ENCODE measurements around the gene BCKDHB. TPM values are rescaled to one million over a fixed set of nuclear protein-coding genes. Genes with fewer than 3 reads are reported as not detected.

Gene BCKDHB
- total and polyA plus RNA-seq, 2 of the 4 experiments (the other 2 are of a cell fraction): 11.2 to 11.8 TPM

DNA sequence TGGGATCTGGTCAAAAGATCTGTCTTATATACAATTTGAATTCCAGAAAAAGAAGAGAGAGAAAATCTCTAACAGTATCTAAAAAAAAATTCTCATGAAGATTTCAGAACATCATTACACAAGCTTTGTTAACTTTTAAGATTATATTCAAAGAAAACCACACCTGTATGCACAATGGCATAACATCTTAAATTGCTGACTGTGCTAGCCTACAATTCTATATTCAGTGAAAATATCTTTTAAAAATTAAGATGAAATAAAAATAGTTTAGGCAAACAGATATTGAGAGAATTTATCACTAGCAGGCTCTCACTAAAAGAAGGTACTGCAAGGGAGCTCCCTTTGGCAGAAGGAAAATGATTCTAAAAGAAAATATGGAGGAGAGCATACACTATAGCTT is 100.3 kb downstream of the BCKDHB start:
- no peaks in the 10 kb centered on the region for H3K9me3 ChIP-seq (ENCODE audit: control insufficient read depth, insufficient read depth, low read length)
- no TSS peak for BruUV-seq (replicated peaks)
- H2BK15ac ChIP-seq (ENCODE audit: low read depth, low read length): no peak overlapping the region
- no peak overlapping the region for H4K91ac ChIP-seq (ENCODE audit: insufficient read depth, low read depth, low read length)
- H2AK9ac ChIP-seq (replicated peaks; ENCODE audit: low read depth, low read length, poor library complexity): no peak overlapping the region
- H3K4ac ChIP-seq (ENCODE audit: low read depth, low read length): no peak overlapping the region
- no peak overlapping the region for H3K23ac ChIP-seq (ENCODE audit: low read depth, low read length)
- H3K79me1 ChIP-seq (ENCODE audit: low read depth in 1 of 2, low read length in 2 of 2): no peaks in the 10 kb centered on the region
- H3K9me1 ChIP-seq (ENCODE audit: insufficient read depth, low read length): peaks cover 3% of the 10 kb centered on the region
- H4K5ac ChIP-seq (ENCODE audit: low read depth, low read length): no peak overlapping the region
- dilution Hi-C loops (cut with HindIII; ENCODE audit: low sequenced_read_pairs, unreplicated experiment) (no loop called here), intact Hi-C loops (cut with micrococcal nuclease) (no loop called here), in situ Hi-C loops (cut with MboI; ENCODE audit: low sequenced_read_pairs) (loop anchor here (25.0 kb wide), 1 partner anchor 1806 kb away; no protein-coding TSS in a partner anchor)
- H2BK120ac ChIP-seq (ENCODE audit: low read depth, low read length): no peak overlapping the region
- no peaks in the 10 kb centered on the region for H3K36me3 ChIP-seq (ENCODE audit: control insufficient read depth, insufficient read depth, low read length)
- no peak overlapping the region for H3K4me2 ChIP-seq (ENCODE audit: low read depth, low read length)
- no peak overlapping the region for H3K14ac ChIP-seq (replicated peaks; ENCODE audit: low read depth, low read length)
- ChIA-PET CTCF (interaction anchor here (1.0 kb wide), 1 partner anchor 41 kb away, joined by 4 read pairs; no protein-coding TSS in a partner anchor), POLR2A (ENCODE audit: unreplicated experiment) (no interaction called here)
- peaks cover 2% of the 10 kb centered on the region; the same call in 1 of the 2 replicates for H3K4me1 ChIP-seq (ENCODE audit: control insufficient read depth, insufficient read depth, low read length)
- no peak overlapping the region for H2BK5ac ChIP-seq (ENCODE audit: low read depth, low read length, poor library complexity, severe bottlenecking)
- H3K27ac ChIP-seq (ENCODE audit: insufficient read depth, low read length): no peak overlapping the region
- no peak overlapping the region for H4K8ac ChIP-seq (ENCODE audit: low read depth in 2 of 2, low read length in 2 of 2)
- DNase-seq: no peak
- no peak overlapping the region for H3K4me3 ChIP-seq (ENCODE audit: insufficient read depth, low read depth, low read length)
- no peaks in the 10 kb centered on the region for H4K20me1 ChIP-seq (ENCODE audit: insufficient read depth, low read length)
- no peak overlapping the region for H2BK20ac ChIP-seq (ENCODE audit: low read depth, low read length)
- no peak overlapping the region for H3K9ac ChIP-seq (ENCODE audit: low read depth, low read length)
- no peak overlapping the region for H2AFZ ChIP-seq (replicated peaks; ENCODE audit: low read length, poor library complexity)
- TF ChIP-seq, protein P1, sequence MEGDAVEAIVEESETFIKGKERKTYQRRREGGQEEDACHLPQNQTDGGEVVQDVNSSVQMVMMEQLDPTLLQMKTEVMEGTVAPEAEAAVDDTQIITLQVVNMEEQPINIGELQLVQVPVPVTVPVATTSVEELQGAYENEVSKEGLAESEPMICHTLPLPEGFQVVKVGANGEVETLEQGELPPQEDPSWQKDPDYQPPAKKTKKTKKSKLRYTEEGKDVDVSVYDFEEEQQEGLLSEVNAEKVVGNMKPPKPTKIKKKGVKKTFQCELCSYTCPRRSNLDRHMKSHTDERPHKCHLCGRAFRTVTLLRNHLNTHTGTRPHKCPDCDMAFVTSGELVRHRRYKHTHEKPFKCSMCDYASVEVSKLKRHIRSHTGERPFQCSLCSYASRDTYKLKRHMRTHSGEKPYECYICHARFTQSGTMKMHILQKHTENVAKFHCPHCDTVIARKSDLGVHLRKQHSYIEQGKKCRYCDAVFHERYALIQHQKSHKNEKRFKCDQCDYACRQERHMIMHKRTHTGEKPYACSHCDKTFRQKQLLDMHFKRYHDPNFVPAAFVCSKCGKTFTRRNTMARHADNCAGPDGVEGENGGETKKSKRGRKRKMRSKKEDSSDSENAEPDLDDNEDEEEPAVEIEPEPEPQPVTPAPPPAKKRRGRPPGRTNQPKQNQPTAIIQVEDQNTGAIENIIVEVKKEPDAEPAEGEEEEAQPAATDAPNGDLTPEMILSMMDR (conservative IDR thresholded peaks at IDR 0.05; ENCODE audit: low read depth, low read length): no peak
- peak; percentile 45 for TF ChIP-seq MAFK (IDR thresholded peaks at IDR 0.05; ENCODE audit: low read depth, low read length)
- H3K27me3 ChIP-seq (ENCODE audit: control insufficient read depth, insufficient read depth, low read length): no peaks in the 10 kb centered on the region
- H3K18ac ChIP-seq (ENCODE audit: low read depth, low read length): no peak overlapping the region
- ATAC-seq (ENCODE audit: low read depth): no peak
- H2AK5ac ChIP-seq (ENCODE audit: low read depth, low read length): no peak overlapping the region
- H3K56ac ChIP-seq (ENCODE audit: extremely low read depth, insufficient read depth, low read length): no peak overlapping the region

All from IMR-90 (cell line).